ENCODE measurements around the gene CRELD2. TPM values are rescaled to one million over a fixed set of nuclear protein-coding genes. Genes with fewer than 3 reads are reported as not detected.

Gene CRELD2
- total RNA-seq, 1 donor from 2014 or later = 27.4 TPM

DNA sequence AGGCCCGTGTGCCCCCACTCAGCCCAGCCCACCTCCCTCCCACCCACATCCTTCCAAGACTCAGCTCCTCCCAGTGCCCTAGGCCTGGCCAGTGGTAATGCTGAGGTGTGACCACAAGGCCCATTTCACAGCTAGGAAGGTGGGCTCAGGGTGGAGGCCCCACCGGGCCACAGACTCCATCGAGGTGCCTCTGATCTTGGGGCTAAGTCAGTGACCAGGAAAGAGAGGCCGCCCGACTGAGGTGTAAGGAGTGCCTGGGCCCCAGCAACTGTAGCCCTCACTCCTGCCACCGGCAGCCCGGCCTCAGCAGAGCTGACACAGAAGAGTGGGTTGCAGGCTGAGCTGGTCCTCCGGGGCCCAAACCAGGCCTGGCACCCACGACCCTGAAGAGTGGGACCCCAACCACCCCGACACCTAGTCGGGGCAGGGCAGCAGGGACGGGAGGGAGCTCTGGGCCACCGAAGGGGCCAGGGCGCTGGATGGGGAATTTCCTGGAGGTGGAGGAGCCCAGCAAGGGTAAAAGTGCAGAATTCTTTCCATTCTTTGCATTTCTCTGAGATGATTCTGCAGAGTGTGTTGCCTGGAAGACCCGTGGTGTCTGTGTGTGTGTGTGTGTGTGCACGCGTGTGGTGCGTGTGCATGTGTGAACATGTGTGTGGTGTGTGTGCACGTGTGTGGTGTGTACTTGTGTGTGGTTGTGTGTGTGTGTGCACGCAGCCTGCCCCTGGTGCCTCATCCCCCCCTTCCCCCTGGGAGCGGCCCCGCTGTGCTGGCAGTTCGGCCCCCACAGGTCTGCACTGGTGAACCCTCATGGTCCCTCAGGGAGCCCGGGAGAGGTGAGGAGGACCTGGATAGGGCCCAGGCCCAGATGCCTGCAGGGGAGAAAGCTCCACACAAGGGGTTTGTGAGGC, 33.8 kb downstream of the CRELD2 start:
- intact Hi-C loops (cut with micrococcal nuclease) = no loop called here
- ATAC-seq (no peak), DNase-seq (no peak)

DNA sequence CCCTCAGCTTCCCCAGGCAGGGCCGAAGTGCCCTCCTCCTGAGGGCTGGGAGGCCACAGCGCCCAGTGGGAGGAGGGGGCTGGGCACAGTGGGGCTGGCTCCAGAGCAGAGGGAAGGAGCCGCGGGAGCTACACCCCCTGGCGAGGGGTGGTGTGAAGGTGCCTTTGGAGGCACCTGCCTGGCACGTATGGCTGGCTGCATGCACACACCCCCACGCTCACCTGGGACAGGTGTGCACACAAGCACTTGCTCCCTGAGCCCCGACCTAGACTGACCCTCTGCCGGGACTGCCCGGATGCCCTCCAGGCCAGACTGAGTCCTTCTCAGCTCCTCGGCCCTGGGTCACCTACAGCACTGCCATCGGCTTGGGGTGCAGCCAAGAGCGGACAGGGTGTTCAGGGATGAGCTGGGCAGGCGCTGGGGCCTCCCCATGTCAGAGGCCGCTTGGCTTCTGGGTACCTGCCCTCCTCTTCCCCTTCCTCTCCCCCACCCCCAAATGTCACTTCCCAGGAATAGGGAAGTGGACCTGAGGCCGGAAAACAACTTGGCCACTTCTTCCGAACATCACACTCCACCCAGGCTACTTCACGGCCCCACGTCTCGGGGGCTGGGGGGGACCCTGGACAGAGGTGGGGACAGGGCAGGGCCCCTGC, 34.7 kb downstream of the CRELD2 start:
- ATAC-seq (peak; percentile 3), DNase-seq (peak; percentile 57)
- intact Hi-C loops (cut with micrococcal nuclease) = no loop called here

GRCh38 chr22:49953680-49954344, 35.4 kb downstream of the CRELD2 start:
- intact Hi-C loops (cut with micrococcal nuclease) = no loop called here
- peak; percentile 31 for ATAC-seq
- DNase-seq = peak; percentile 57

- intact Hi-C loops (cut with micrococcal nuclease) = no loop called here
- DNase-seq (peak; percentile 87), ATAC-seq (peak; percentile 88)
Measured at GRCh38 chr22:49954354-49954753, 35.9 kb downstream of the CRELD2 start.

DNA sequence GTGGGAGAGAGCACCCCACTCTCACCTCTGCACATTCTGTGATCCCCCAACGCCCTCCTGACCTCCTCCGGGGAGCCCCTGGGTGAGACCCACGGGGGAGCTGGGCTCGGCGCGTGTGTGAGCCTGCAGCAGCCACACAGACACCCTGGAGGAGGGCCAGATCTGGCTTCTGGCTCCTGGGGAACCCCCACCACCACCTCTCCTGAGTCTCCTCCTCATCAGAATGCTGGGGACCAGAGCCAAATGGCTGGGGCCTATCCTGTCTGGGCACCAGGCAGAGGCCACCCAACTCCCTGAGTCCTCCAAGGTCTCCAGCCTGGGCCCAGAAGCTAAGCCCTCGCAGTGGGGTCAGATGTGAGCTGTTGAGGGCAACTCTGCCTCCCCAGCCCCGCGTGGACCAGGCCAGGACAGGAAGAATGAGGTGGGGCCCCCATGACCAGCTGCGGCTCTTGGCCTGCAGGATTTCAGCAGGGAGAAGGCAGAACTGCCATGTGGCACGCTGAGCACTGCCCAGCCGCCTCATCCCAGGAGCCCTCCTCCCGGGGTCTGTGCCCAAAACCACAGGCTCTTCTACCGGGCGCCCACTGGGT, 36.7 kb downstream of the CRELD2 start:
- intact Hi-C loops (cut with micrococcal nuclease) = no loop called here
- ATAC-seq (no peak), DNase-seq (peak; percentile 45)

- ATAC-seq (no peak), DNase-seq (peak; percentile 28)
- intact Hi-C loops (cut with micrococcal nuclease) = no loop called here
Measured at GRCh38 chr22:49955581-49956417, 37.4 kb downstream of the CRELD2 start.

GRCh38 chr22:49956418-49956770, 38.0 kb downstream of the CRELD2 start:
- intact Hi-C loops (cut with micrococcal nuclease) = no loop called here
- ATAC-seq (no peak), DNase-seq (peak; percentile 39)

DNA sequence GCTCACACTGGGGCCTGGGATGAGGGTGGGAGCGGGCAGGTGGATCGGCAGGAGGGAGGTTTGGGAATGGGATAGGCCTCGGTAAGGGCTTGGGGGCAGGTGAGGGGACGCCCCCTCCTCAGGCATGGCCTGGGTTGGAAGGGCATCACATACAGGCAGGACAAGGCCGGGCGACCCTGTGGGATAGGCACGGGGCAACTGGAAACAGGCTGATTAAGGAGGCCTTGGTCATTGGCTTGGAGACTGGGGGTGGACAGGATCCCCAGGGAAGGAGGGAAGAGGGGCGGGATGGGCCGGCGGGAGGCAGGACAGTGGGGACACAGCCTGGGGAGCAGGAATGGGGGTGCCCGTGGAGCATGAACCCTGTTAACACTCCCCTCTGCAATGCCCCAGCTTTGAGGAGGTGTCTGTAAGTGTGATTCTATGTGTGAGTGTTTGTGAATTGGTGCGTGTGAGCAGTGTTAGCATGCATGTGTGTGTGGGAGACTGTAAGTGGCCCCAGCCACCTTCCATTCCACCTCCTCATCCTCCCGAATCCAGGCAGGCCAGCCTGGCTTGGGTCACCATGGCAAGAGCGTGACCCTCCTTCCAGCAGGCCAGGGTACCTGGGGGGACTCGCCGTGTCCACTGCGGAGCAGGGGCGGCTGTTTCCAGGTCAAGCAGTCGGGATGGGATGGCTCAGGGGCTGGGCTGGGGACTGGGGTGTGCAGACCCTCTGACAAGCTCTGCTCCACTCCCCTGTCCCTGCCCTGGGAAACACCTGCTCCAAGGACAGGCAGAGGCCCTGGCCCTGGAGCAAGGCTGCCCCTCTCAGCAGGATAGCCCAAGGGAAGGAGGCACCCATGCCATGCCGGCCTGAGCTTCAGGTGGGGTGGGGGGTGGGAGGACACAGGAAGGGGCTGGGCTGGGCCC, 38.7 kb downstream of the CRELD2 start:
- DNase-seq = peak; percentile 25
- intact Hi-C loops (cut with micrococcal nuclease) = no loop called here
- no peak for ATAC-seq

DNA sequence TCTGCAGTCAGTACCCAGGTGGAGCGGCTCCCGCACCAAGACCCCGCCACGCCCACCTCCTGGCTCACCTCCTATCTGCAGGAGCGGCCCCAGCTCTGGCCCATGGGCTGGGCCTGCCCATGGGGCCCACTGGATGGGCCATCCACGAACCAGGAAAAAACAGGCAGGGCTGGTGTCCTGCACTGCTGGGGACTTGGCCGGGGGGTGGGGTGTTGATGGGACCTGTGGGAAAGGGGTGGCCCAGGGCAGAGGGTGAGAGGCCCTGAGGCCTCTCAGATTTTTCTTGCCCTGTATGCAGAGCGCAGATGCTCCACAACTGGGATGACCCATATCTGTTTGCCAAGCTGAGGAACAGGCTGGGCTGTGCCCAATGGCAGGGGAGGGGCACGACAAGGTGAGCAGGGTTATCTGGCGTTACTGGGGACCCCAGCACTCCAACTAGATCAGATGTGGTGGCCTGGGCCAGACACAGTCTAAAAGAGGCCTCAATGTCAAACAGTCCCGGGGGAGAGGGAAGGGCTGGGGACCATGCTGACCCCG, 39.5 kb downstream of the CRELD2 start:
- DNase-seq (peak; percentile 18), ATAC-seq (no peak)
- intact Hi-C loops (cut with micrococcal nuclease) = no loop called here

GRCh38 chr22:49958366-49958921, 40.0 kb downstream of the CRELD2 start:
- intact Hi-C loops (cut with micrococcal nuclease) = no loop called here
- DNase-seq (peak; percentile 28), ATAC-seq (no peak)

DNA sequence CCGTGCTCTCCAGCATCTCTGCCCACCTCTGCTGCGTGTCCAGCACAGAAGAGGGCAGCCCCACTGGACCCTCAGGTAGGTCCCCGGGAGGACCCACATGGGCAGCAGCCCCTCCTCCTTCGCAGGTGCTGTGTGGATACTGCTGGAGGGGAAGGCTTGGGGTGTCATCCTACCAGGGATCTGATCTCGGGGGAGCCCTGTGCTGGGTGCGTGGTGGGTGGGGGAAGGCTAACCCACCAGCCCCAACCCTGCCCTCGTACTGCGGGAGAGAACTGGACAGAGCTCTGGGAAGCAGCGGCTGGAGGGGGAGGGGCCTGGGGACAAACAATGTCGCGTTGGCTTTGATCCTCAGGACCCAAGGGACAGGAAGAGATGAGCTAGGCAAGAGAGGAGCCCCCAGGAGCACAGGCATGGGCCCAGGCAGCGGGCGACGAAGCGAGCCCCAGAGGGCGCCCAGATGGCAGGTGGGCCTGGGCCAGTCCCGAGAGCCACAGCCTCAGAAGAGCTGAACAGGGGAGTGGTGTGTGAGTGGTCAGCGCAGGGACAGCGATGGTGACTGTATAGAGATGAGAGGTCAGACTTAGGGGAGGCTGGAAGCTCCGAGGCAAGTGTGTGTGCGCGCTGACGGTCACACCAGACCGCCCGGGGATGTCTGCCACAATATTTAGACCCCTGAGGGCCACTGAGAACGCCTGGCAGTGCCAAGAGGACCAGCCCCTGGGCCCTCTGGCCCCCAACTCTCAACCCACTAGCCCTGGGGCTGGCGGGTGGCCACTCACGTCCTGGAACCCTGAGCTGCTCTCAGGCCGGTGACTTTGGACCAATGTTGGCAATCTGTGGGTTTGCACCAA, 40.7 kb downstream of the CRELD2 start:
- intact Hi-C loops (cut with micrococcal nuclease) = no loop called here
- DNase-seq = peak; percentile 44
- no peak for ATAC-seq

DNA sequence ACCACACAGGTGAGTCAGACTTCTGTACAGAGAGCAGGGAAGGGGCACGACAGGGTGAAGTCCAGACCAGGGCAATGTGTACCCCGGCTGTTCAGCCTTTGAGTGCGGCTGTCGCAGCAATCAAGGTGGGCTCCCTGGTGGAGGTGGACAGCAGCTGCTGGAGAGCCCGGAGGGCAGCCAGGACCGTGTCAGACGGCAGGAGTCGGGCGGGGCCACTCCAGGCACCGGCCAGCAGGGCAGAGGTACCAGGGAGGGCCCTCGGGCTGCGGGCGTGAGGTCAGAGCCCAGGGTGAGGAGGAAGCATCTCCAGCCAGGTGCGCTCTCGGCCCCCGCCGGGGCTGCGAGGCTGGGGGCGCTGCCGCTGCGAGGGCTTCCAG, 41.3 kb downstream of the CRELD2 start:
- peak; percentile 8 for ATAC-seq
- intact Hi-C loops (cut with micrococcal nuclease) = no loop called here
- no peak for DNase-seq

GRCh38 chr22:49960159-49961004, 41.9 kb downstream of the CRELD2 start, which contains the start of gene PIM3:
Gene PIM3 (plus strand): TSS chr22:49960772. CDS start chr22:49960948, 176 bp downstream.
- ATAC-seq = peak; percentile 84
- DNase-seq = peak; percentile 96
- intact Hi-C loops (cut with micrococcal nuclease) = no loop called here

GRCh38 chr22:49961005-49961600, 42.7 kb downstream of the CRELD2 start:
- intact Hi-C loops (cut with micrococcal nuclease) = no loop called here
- DNase-seq = peak; percentile 72
- ATAC-seq = peak; percentile 2

- intact Hi-C loops (cut with micrococcal nuclease) = no loop called here
- no peak for ATAC-seq
- DNase-seq = no peak
Measured at GRCh38 chr22:49961601-49962011, 43.2 kb downstream of the CRELD2 start.
